ENCODE results near the gene FOXP4. TPM values are rescaled to one million over a fixed set of nuclear protein-coding genes. Genes with fewer than 3 reads are reported as not detected.

Gene FOXP4
- total and polyA plus RNA-seq, 2 of the 13 experiments (the other 11 are each of a cell fraction or from before 2014, with no cell fraction given): 11.0 to 12.4 TPM

- TF ChIP-seq NRL (CRISPR knock-in tag; IDR thresholded peaks at IDR 0.05; ENCODE audit: borderline replicate concordance) (no peak), ZNF737 (CRISPR knock-in tag; IDR thresholded peaks at IDR 0.05; ENCODE audit: borderline replicate concordance) (no peak), FOXA1 (IDR thresholded peaks at IDR 0.05) (peak; percentile 65; the same call in 1 of the 2 replicates), FOXA1 (CRISPR knock-in tag; IDR thresholded peaks at IDR 0.05) (peak; percentile 93), PTBP1 (IDR thresholded peaks at IDR 0.05; ENCODE audit: low read depth, low read length, poor library complexity, severe bottlenecking) (no peak), KMT2A (CRISPR knock-in tag; IDR thresholded peaks at IDR 0.05) (no peak), SNRNP70 (IDR thresholded peaks at IDR 0.05; ENCODE audit: low read depth, low read length) (no peak), RFXAP (CRISPR knock-in tag; IDR thresholded peaks at IDR 0.05; ENCODE audit: borderline replicate concordance) (peak; percentile 47; the same call in 1 of the 2 replicates), CREB3 (CRISPR knock-in tag; IDR thresholded peaks at IDR 0.05) (no peak), ZNF180 (CRISPR knock-in tag; IDR thresholded peaks at IDR 0.05; ENCODE audit: borderline replicate concordance, low read depth) (no peak), ZFP1 (CRISPR knock-in tag; IDR thresholded peaks at IDR 0.05) (peak; percentile 89), ZNF776 (CRISPR knock-in tag; IDR thresholded peaks at IDR 0.05) (no peak), SETDB1 (CRISPR knock-in tag; IDR thresholded peaks at IDR 0.05; ENCODE audit: borderline replicate concordance) (no peak), DZIP1 (CRISPR knock-in tag; IDR thresholded peaks at IDR 0.05) (0 out of 2 replicates have a peak, but pooled peaks have one; percentile 62), ZNF616 (CRISPR knock-in tag; IDR thresholded peaks at IDR 0.05; ENCODE audit: low read depth) (0 out of 2 replicates have a peak, but pooled peaks have one; percentile 46), ZSCAN25 (CRISPR knock-in tag; IDR thresholded peaks at IDR 0.05) (peak; percentile 97), XRCC5 (optimal IDR thresholded peaks at IDR 0.05; ENCODE audit: low read length) (peak; percentile 84), NKX3-1 (CRISPR knock-in tag; IDR thresholded peaks at IDR 0.05) (no peak; the same call in 1 of the 2 replicates), RBAK (CRISPR knock-in tag; IDR thresholded peaks at IDR 0.05) (no peak), ZBTB38 (CRISPR knock-in tag; IDR thresholded peaks at IDR 0.05) (peak; percentile 72), NFE2 (CRISPR knock-in tag; IDR thresholded peaks at IDR 0.05) (no peak), KLF15 (CRISPR knock-in tag; IDR thresholded peaks at IDR 0.05; ENCODE audit: borderline replicate concordance) (no peak), ZFP36 (IDR thresholded peaks at IDR 0.05; ENCODE audit: borderline replicate concordance, low read depth, low read length, partially characterized antibody) (peak; percentile 18), MTA1 (CRISPR knock-in tag; IDR thresholded peaks at IDR 0.05; ENCODE audit: borderline replicate concordance) (peak; percentile 70; the same call in 1 of the 2 replicates), MAF1 (CRISPR knock-in tag; IDR thresholded peaks at IDR 0.05; ENCODE audit: borderline replicate concordance) (no peak), ZNF563 (CRISPR knock-in tag; IDR thresholded peaks at IDR 0.05) (no peak), ZNF766 (CRISPR knock-in tag; IDR thresholded peaks at IDR 0.05; ENCODE audit: borderline replicate concordance) (no peak), ZNF878 (CRISPR knock-in tag; IDR thresholded peaks at IDR 0.05) (peak; percentile 42; the same call in 1 of the 2 replicates), ARNTL (CRISPR knock-in tag; IDR thresholded peaks at IDR 0.05) (no peak)
These were observed 32.3 kb downstream of the FOXP4 start (continued) for GRCh38 chr6:41578217-41579087.

All from HepG2 (cell line).